Measurements from ENCODE around the gene ADAMTS19. TPM values are rescaled to one million over a fixed set of nuclear protein-coding genes. Genes with fewer than 3 reads are reported as not detected.

The ADAMTS19 gene
- total RNA-seq, 2 experiments from 2014 or later, result not detected

DNA sequence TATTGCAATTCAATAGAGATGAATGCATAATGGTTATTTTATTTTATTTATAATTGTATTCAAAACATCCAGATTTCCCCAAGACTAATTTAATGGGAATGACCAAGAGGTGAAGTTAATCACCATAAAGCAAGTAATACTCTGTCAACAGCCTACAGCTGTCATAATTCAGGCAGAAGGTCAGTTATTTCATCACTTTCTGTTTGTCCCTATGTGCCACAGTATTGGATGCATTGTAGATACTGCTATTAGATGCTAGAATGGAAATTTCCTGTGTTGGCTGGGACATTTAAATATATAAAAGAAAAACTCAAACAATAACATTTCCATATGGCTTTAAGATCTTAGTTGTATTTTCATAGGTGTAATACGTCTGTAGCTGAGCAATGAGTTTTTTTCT, 231.1 kb downstream of the ADAMTS19 start:
- H3K27ac Mint-ChIP-seq, result no peak overlapping the region
- no peaks in the 10 kb centered on the region for H3K9me3 Mint-ChIP-seq
- POLR2A ChIA-PET, result no interaction called here
- H3K36me3 Mint-ChIP-seq, result no peaks in the 10 kb centered on the region
- H3K4me3 Mint-ChIP-seq, result no peak overlapping the region
- H3K27me3 Mint-ChIP-seq, result no peaks in the 10 kb centered on the region
- no peaks in the 10 kb centered on the region for H3K4me1 Mint-ChIP-seq
- DNase-seq (no peak), ATAC-seq (ENCODE audit: low read depth) (no peak)

DNA sequence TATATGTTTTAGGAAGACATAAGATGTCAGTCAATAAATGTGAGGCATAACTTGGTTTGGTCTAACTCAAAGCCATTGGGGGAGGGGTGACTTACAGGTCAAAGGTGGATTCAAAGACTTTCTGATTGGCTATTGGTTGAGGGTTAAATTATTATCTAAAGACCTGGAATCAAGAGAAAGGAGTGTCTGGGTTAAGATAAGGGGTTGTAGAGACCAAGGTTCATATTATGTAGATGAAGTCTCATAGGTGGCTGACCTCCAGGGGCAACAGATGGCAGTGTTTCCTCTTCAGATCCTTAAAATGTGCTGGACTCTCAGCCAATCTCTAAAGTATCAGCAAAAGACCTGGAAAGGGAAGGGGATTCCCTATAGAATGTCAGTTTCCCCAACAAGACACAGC, 236.5 kb downstream of the ADAMTS19 start:
- no peaks in the 10 kb centered on the region for H3K36me3 Mint-ChIP-seq
- DNase-seq, result no peak
- ATAC-seq (ENCODE audit: low read depth), result no peak
- no peaks in the 10 kb centered on the region for H3K27me3 Mint-ChIP-seq
- H3K27ac Mint-ChIP-seq, result no peak overlapping the region
- POLR2A ChIA-PET, result no interaction called here
- no peaks in the 10 kb centered on the region for H3K9me3 Mint-ChIP-seq
- no peak overlapping the region for H3K4me3 Mint-ChIP-seq
- no peaks in the 10 kb centered on the region for H3K4me1 Mint-ChIP-seq

DNA sequence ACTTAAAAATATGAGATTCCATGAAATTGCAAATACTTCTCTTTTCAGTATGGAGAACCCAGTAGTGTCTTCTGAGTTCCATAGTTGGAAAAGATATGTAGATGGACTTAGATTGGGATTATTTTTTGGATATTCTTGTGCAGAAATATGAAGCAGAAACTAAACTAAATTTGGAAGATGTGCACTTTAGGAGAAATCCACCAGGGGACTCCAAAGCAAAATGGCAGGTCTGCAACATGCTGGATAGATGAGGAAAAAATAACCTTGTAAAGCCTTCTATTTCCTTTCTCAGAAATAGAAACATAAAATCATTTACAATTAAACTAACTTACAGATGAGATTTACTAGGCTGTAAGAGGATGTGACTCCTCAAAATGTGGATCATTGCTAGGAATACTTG, 238.6 kb downstream of the ADAMTS19 start:
- H3K27ac Mint-ChIP-seq, result no peak overlapping the region
- H3K4me3 Mint-ChIP-seq, result no peak overlapping the region
- POLR2A ChIA-PET, result no interaction called here
- no peaks in the 10 kb centered on the region for H3K36me3 Mint-ChIP-seq
- ATAC-seq (ENCODE audit: low read depth) (no peak), DNase-seq (no peak)
- no peaks in the 10 kb centered on the region for H3K4me1 Mint-ChIP-seq
- no peaks in the 10 kb centered on the region for H3K9me3 Mint-ChIP-seq
- no peaks in the 10 kb centered on the region for H3K27me3 Mint-ChIP-seq

DNA sequence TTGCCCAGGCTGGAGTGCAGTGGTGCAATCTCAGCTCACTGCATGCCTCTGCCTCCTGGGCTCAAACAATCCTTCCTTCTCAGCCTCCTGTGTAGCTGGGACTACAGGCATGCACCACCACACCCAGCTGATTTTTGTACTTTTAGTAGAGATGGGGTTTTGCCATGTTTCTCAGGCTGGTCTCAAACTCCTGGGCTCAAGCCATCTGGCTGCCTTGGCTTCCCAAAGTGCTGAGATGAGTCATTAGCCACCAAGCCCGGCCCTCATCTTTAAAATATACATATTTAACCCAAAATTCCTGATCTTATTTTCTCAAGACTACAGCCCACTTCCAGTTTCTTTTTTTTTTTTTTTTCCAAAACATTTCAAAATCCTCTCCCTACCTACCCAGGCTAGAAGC, 256.1 kb downstream of the ADAMTS19 start:
- DNase-seq, result no peak
- Mint-ChIP-seq H3K9me3 (no peaks in the 10 kb centered on the region), H3K4me3 (no peak overlapping the region), H3K27ac (no peak overlapping the region), H3K27me3 (no peaks in the 10 kb centered on the region), H3K4me1 (no peaks in the 10 kb centered on the region), H3K36me3 (no peaks in the 10 kb centered on the region)
- POLR2A ChIA-PET, result no interaction called here
- no peak for ATAC-seq (ENCODE audit: low read depth)

DNA sequence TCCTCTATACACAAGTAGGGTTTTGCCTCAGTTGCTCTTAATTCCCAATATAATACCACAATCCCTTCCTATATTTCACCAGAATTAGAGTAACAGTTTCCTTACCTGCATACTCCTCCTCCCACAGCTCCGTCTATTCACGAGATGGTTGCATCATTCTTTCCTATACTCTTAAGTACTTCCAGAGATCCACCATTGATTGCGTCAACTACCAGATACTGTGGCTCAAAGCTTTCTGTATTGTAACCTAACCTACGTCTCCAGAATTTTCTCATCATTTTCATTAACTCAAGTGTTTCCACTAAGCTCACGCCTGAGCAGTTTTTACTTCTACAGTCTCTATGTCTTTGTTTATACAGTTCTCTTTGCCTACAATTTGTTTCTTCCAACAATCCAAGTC, 256.6 kb downstream of the ADAMTS19 start:
- no peaks in the 10 kb centered on the region for H3K9me3 Mint-ChIP-seq
- no peaks in the 10 kb centered on the region for H3K27me3 Mint-ChIP-seq
- no peaks in the 10 kb centered on the region for H3K36me3 Mint-ChIP-seq

DNA sequence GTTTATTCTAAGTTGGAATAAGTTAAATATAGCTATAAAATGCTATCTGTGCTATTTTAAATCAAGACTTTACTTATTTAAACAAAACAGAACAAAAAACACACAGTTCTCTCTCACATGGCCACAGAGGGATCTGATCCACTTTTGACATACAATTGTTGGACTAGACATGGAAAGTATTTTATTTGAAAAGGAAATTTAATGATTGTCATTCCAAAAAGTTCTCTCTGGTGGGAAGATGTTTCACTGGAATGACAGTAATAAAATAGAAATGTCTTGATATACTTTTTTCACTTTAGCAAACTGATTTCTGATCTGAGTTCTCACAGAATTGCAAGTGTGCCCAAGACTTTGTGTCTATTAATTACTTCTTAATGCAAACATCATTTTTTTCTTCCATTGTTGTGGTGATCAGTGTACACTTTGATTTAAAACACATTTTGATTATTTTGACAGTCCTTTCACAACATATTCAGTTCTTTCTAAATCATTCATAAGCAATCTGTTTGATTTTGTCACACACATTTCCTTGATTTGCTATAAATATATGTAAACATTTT, 257.7 kb downstream of the ADAMTS19 start:
- no peaks in the 10 kb centered on the region for H3K4me1 Mint-ChIP-seq
- no peaks in the 10 kb centered on the region for H3K36me3 Mint-ChIP-seq
- no peak overlapping the region for H3K27ac Mint-ChIP-seq
- H3K4me3 Mint-ChIP-seq, result no peak overlapping the region
- H3K27me3 Mint-ChIP-seq, result no peaks in the 10 kb centered on the region
- DNase-seq (no peak), ATAC-seq (ENCODE audit: low read depth) (no peak)
- no peaks in the 10 kb centered on the region for H3K9me3 Mint-ChIP-seq
- POLR2A ChIA-PET, result no interaction called here

More for the DNA sequence above, 256.6 kb downstream of the ADAMTS19 start:
- Mint-ChIP-seq H3K27ac (no peak overlapping the region), H3K4me1 (no peaks in the 10 kb centered on the region), H3K4me3 (no peak overlapping the region)
- POLR2A ChIA-PET, result no interaction called here
- no peak for DNase-seq
- ATAC-seq (ENCODE audit: low read depth), result no peak

DNA sequence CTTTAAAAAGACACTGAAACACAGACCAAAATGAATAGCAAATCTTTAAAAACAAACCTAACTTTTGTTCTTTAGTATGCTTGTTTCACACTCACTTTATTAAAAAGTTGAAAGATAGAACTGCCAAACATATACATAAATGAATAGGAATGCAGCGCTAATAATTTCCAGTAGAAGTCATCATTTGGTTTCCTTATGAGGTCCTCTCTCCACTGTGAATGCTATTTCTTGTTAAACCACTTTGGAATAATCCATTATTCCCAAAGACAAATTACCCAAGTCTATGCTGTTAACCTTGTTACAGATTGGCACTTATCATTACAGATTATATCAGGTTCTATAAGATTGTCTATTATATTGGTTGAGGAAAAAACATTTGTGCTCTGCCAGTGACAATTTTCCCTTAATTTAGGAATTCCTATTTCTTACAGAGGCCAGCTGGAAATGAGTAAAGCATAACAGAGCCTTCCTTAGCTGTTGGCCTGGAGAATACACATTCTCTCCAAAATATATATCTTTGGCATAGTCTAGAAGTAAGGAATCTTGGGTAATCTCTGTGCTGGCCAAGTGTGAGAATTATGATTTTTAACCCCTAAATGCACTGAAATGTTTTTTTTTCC, 258.5 kb downstream of the ADAMTS19 start:
- H3K36me3 Mint-ChIP-seq, result no peaks in the 10 kb centered on the region
- H3K27ac Mint-ChIP-seq, result no peak overlapping the region
- ATAC-seq (ENCODE audit: low read depth) (no peak), DNase-seq (no peak)
- no peaks in the 10 kb centered on the region for H3K9me3 Mint-ChIP-seq
- no peak overlapping the region for H3K4me3 Mint-ChIP-seq
- H3K27me3 Mint-ChIP-seq, result no peaks in the 10 kb centered on the region
- POLR2A ChIA-PET, result no interaction called here
- H3K4me1 Mint-ChIP-seq, result no peaks in the 10 kb centered on the region

DNA sequence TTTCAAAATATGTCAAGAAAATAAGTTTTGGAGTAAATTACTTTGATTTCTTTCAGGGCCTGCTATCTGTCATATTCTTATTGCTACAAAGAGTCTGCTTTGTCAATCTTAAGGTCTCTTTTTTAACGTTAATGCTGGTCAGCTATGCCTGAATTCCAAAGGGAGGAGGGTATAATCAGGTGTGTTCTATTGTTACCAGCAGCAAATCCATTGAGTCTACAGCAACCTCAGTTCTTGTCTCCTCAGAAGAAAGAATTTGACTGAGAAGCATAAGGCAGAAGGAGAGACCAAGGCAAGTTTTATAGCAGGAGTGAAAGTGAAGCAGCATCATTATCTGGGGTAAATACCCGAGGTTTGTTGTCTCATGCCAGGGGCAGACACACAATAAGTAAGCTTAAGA, 264.1 kb downstream of the ADAMTS19 start:
- Mint-ChIP-seq H3K4me1 (no peaks in the 10 kb centered on the region), H3K4me3 (no peak overlapping the region), H3K36me3 (no peaks in the 10 kb centered on the region), H3K27me3 (no peaks in the 10 kb centered on the region), H3K27ac (no peak overlapping the region), H3K9me3 (no peaks in the 10 kb centered on the region)
- ATAC-seq (ENCODE audit: low read depth) (no peak), DNase-seq (no peak)
- POLR2A ChIA-PET, result no interaction called here

DNA sequence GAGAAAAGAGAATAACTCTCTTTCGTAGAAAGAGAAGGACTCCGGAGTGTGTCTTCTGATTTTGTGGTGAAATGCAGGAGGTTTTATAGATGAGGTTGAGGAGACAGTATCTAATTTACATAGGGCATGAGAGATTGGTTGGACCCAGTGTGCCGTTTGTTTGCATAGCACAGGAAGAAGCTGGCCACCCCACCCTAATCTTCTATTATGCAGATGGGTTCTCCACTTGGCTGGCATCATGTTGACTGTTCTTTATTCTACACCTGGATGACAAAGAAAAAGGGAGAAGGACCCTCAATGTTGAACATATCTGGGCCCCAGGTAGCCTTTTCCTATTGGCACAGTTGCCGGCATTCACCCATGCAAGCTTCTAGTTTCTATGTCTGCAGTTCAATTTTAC, 264.5 kb downstream of the ADAMTS19 start:
- ATAC-seq (ENCODE audit: low read depth) (no peak), DNase-seq (no peak)
- Mint-ChIP-seq H3K36me3 (no peaks in the 10 kb centered on the region), H3K9me3 (no peaks in the 10 kb centered on the region), H3K27ac (no peak overlapping the region), H3K4me1 (no peaks in the 10 kb centered on the region), H3K27me3 (no peaks in the 10 kb centered on the region), H3K4me3 (no peak overlapping the region)
- POLR2A ChIA-PET, result no interaction called here

DNA sequence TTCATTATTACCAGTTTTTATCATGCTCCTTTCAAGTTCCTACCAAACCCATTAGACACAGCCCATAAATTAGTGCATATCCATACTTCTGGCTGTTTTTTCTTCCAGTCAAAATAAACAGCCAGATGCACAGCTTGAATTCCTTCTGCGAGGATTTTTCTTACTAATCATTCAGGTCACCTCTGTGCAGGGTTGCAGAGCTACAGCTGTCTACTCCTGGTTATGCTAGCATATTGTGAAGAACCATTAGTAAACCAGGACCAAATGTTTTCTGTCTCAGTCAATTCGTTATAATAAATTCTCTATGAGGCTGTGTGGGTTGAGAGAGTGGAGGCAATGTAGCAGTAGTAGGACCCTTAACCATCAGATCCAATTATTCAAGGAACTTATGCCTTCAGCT, 279.7 kb downstream of the ADAMTS19 start:
- no peaks in the 10 kb centered on the region for H3K27me3 Mint-ChIP-seq
- POLR2A ChIA-PET, result no interaction called here
- no peak for ATAC-seq (ENCODE audit: low read depth)

DNA sequence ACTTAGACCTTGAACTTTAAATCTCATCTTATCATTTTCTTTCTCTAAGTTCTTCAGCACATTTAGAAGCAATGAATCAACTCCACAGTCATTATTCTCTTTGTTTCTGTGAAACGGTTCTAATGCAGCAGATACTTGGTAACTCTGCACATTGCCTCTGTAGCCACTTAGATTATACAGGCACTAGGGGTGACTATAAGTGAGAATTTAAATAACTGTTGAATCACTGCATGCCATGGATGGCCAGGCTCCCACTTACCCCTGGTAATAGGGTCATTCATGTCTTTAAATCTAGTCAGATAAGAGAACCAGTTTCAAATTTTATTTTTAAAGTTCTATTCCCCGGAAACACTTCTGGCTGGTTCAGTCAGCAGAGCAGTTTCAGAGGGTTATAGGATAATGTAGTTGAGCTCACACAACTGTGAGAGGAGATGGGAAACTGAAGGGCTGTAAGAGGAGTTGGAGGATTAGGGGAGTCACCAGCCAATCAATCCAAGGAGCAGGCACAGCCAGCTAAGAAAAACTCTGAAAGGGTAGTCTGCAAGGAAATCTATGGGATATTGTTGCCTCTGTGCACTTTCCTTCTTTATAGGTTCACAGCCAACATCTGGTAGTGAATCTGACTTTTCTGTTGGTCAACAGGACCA, 283.6 kb downstream of the ADAMTS19 start:
- H3K27ac Mint-ChIP-seq, result no peak overlapping the region
- DNase-seq (no peak), ATAC-seq (ENCODE audit: low read depth) (no peak)
- no peaks in the 10 kb centered on the region for H3K27me3 Mint-ChIP-seq
- no peaks in the 10 kb centered on the region for H3K36me3 Mint-ChIP-seq
- no peak overlapping the region for H3K4me3 Mint-ChIP-seq
- POLR2A ChIA-PET, result no interaction called here
- no peaks in the 10 kb centered on the region for H3K4me1 Mint-ChIP-seq
- no peaks in the 10 kb centered on the region for H3K9me3 Mint-ChIP-seq

More for the DNA sequence above, 279.7 kb downstream of the ADAMTS19 start:
- no peak overlapping the region for H3K27ac Mint-ChIP-seq
- H3K4me1 Mint-ChIP-seq, result no peaks in the 10 kb centered on the region
- no peaks in the 10 kb centered on the region for H3K36me3 Mint-ChIP-seq
- no peak for DNase-seq
- no peak overlapping the region for H3K4me3 Mint-ChIP-seq
- H3K9me3 Mint-ChIP-seq, result no peaks in the 10 kb centered on the region

DNA sequence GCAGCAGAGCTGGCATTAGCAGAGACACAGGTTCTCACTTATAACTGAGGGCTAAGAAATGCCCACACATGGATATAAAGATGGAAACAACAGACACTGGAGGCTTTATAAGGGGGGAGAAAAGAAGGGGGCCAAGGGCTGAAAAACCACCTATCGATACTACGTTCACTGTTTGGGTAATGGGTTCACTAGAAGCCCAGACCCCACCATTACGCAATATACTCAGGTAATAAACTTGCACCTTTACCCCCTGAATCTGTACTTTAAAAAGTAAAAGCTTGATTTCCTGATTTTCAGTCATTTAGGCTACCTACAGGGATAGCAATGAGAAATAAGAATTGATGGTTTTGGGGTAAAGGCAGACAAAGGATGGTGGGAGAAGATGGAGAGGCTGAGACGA, 285.9 kb downstream of the ADAMTS19 start:
- no peak for DNase-seq
- POLR2A ChIA-PET, result no interaction called here
- Mint-ChIP-seq H3K27me3 (no peaks in the 10 kb centered on the region), H3K36me3 (no peaks in the 10 kb centered on the region), H3K27ac (no peak overlapping the region), H3K4me3 (no peak overlapping the region), H3K9me3 (no peaks in the 10 kb centered on the region), H3K4me1 (no peaks in the 10 kb centered on the region)
- ATAC-seq (ENCODE audit: low read depth), result no peak

DNA sequence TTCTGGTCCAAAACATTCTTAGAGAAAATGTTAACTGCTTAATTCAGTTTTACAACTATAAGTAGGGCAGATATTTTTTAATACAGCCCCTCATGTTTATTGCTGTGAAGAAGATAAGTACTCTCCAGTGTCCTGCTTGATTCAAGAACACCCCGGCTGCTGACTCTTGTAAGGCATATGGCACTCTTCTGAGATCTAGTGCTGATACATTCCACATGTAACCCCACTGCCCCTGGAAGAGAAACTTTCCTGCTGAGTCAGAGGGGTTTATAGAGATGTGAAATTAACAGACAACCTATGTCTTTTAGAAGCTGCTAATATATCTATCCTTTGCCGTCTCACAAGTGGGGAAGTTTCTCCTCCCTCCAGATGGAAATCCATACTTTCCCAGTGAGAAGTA, 286.8 kb downstream of the ADAMTS19 start:
- no peaks in the 10 kb centered on the region for H3K27me3 Mint-ChIP-seq
- DNase-seq (no peak), ATAC-seq (ENCODE audit: low read depth) (no peak)
- H3K9me3 Mint-ChIP-seq, result no peaks in the 10 kb centered on the region
- H3K4me1 Mint-ChIP-seq, result no peaks in the 10 kb centered on the region
- no peaks in the 10 kb centered on the region for H3K36me3 Mint-ChIP-seq
- no peak overlapping the region for H3K4me3 Mint-ChIP-seq
- POLR2A ChIA-PET, result no interaction called here
- H3K27ac Mint-ChIP-seq, result no peak overlapping the region

DNA sequence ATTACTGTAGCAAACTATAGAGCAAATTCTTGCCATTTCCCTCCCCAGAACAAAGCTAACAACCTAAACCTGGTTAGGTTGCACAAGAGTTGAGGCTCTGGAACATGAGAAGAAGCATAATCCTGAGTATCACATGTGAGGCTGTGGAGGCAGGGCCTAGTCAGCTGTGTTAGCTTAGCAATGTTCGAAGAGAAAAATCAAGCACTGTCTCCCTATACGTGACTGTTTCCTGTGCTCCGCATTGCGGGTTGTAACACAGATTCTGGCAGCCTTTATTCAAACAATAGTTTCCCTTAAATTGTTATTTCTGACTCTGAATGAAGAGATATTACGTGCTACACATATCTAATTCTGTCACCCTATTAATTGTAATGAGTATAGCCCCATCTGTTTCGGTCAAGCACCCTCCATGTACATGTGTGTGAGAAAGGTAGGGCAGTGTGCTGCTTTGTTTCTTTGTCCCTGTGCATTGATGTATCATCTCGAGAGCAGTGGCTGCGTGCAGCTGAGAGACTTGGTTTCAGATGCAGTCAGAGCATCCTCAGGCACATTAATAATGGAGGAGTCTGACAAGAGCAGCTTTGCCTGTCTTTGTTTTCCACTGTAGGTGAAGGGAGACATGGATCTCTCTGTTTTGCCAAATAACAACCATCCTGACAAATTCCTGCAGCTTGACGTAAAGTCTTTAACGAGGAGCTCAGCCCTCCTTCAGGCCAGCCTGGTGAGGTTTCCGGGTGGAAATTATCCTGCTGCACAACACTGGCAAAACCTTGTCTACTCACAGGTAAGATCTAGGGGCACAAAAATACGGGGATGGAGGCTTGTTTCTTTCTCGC, 287.7 kb downstream of the ADAMTS19 start, which contains the start of gene MINAR2:
Gene MINAR2 (plus strand): TSS at position 523 of the 836 bp plus-strand sequence. CDS start 97 bp downstream, at position 620.
- DNase-seq, result no peak
- POLR2A ChIA-PET, result no interaction called here
- Mint-ChIP-seq H3K27ac (no peak within 1 kb of the TSS), H3K36me3 (no peaks in the 10 kb centered on the region), H3K4me1 (no peaks in the 10 kb centered on the region), H3K9me3 (no peaks in the 10 kb centered on the region), H3K27me3 (no peaks in the 10 kb centered on the region), H3K4me3 (no peak within 1 kb of the TSS)
- no peak for ATAC-seq (ENCODE audit: low read depth)

Data from activated naive CD8-positive, alpha-beta T cell treated with anti-CD3 and anti-CD28 coated beads, Interleukin-2, amount 10 ng/mL, durations not matched to agents 7 days and 5 days (primary cell).